KMS-11 (cell line): Measurements from ENCODE around the gene ZRANB2.

Source experiments
- H2AFZ ChIP-seq: fragments of 200-600 bp; sonication (generic); 2 replicates; pipeline ENCODE4 v1.6.1; 2016; ENCODE audit warnings: antibody characterized with exemption, mixed run types, low read depth
- H3K27ac ChIP-seq: fragments of 200-600 bp; sonication (generic); 2 replicates; pipeline ENCODE4 v1.6.1; 2016; ENCODE audit warnings: mild to moderate bottlenecking, mixed run types
- H3K27me3 ChIP-seq: fragments of 200-600 bp; sonication (generic); 2 replicates; pipeline ENCODE4 v1.6.1; 2017; ENCODE audit warnings: mild to moderate bottlenecking, low read depth, mixed run types, moderate library complexity; ENCODE audit not compliant: insufficient read depth
- H3K36me3 ChIP-seq: fragments of 200-600 bp; sonication (generic); 2 replicates; pipeline ENCODE4 v1.6.1; 2017; ENCODE audit warnings: mild to moderate bottlenecking, mixed run types; ENCODE audit not compliant: insufficient read depth
- H3K4me1 ChIP-seq: fragments of 200-600 bp; sonication (generic); 2 replicates; pipeline ENCODE4 v1.6.1; 2016; ENCODE audit warnings: mild to moderate bottlenecking, low read depth, mixed run types; ENCODE audit not compliant: poor library complexity, severe bottlenecking
- H3K4me2 ChIP-seq: fragments of 200-600 bp; sonication (generic); 2 replicates; pipeline ENCODE4 v1.7.0; 2016; ENCODE audit warnings: mild to moderate bottlenecking, mixed run types
- H3K4me3 ChIP-seq: fragments of 200-600 bp; sonication (generic); IDR thresholded peaks from 2 replicates; pipeline ENCODE4 v1.6.1; 2017; ENCODE audit warnings: low read depth, low read length, mixed read lengths; ENCODE audit not compliant: insufficient read depth
- H3K79me2 ChIP-seq: fragments of 200-600 bp; sonication (generic); 2 replicates; pipeline ENCODE4 v1.6.1; 2016; ENCODE audit warnings: low read depth, mixed run types; ENCODE audit not compliant: insufficient read depth
- H3K9ac ChIP-seq: fragments of 200-600 bp; sonication (generic); 2 replicates; pipeline ENCODE4 v1.6.1; 2016; ENCODE audit warnings: mild to moderate bottlenecking, mixed run types
- H4K20me1 ChIP-seq: fragments of 200-600 bp; sonication (generic); 2 replicates; pipeline ENCODE4 v1.6.1; 2016; ENCODE audit warnings: mild to moderate bottlenecking, mixed run types; ENCODE audit not compliant: insufficient read depth
- TF ChIP-seq, protein P1 (sequence below): fragments of 200-600 bp; sonication (generic); conservative IDR thresholded peaks from 2 replicates; pipeline ENCODE4 v1.6.1; 2017; ENCODE audit warnings: low read depth, mild to moderate bottlenecking, antibody characterized with exemption, low read length, moderate library complexity, mixed read lengths

The ZRANB2 gene

DNA sequence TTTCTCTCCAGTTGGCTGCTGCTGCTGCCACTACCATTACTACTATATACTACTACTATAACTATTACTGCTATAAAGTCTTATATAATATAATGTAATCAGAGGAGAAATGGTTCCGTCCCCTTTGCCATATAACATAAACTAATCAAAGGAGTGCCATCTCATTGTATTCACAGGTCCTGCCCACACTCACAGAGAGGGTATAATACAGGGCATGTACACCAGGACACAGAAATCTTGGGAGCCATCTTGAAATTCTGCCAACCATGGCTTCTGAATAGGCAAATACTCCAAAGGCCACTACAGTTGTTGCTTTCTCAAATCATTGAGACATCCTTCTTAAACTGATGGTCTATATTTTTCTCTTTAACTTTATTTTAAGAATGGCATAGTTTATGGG, 6.9 kb upstream of the ZRANB2 start:
- Histone ChIP-seq H3K4me3 (no peak overlapping the region), H3K79me2 (no peaks in the 10 kb centered on the region), H3K27ac (no peak overlapping the region), H4K20me1 (no peaks in the 10 kb centered on the region), H3K4me2 (no peak overlapping the region), H3K36me3 (no peaks in the 10 kb centered on the region), H2AFZ (no peak overlapping the region), H3K4me1 (no peaks in the 10 kb centered on the region), H3K9ac (no peak overlapping the region), H3K27me3 (no peaks in the 10 kb centered on the region)
- TF ChIP-seq, protein P1, sequence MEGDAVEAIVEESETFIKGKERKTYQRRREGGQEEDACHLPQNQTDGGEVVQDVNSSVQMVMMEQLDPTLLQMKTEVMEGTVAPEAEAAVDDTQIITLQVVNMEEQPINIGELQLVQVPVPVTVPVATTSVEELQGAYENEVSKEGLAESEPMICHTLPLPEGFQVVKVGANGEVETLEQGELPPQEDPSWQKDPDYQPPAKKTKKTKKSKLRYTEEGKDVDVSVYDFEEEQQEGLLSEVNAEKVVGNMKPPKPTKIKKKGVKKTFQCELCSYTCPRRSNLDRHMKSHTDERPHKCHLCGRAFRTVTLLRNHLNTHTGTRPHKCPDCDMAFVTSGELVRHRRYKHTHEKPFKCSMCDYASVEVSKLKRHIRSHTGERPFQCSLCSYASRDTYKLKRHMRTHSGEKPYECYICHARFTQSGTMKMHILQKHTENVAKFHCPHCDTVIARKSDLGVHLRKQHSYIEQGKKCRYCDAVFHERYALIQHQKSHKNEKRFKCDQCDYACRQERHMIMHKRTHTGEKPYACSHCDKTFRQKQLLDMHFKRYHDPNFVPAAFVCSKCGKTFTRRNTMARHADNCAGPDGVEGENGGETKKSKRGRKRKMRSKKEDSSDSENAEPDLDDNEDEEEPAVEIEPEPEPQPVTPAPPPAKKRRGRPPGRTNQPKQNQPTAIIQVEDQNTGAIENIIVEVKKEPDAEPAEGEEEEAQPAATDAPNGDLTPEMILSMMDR, result no peak

DNA sequence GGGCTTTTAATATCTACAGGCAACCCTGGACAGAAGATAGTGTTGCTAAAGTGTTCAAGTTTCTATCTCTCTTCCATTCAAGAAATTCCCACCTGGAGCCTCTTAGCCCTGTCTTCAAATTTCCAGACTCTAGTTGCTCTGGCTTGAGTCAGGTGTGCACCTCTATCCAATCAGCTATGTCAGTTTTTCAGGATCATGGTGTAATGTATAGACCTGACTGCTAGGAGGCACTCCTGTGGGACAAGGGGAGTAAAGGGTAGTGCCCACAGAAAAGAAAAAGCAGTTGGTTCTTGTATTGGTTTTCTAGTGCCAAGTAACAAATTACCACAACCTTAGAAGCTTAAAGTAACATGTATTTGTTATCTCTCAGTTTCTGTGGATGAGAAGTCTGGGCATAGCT, 6.2 kb upstream of the ZRANB2 start:
- TF ChIP-seq, protein P1, result no peak
- Histone ChIP-seq H3K9ac (no peak overlapping the region), H4K20me1 (no peaks in the 10 kb centered on the region), H3K79me2 (no peaks in the 10 kb centered on the region), H3K4me1 (no peaks in the 10 kb centered on the region), H3K36me3 (no peaks in the 10 kb centered on the region), H2AFZ (no peak overlapping the region), H3K4me3 (no peak overlapping the region), H3K27ac (no peak overlapping the region), H3K4me2 (no peak overlapping the region), H3K27me3 (no peaks in the 10 kb centered on the region)

- no peaks in the 10 kb centered on the region for H3K4me1 ChIP-seq
- TF ChIP-seq, protein P1, result no peak
Observed at GRCh38 chr1:71086331-71086730, 5.5 kb upstream of the ZRANB2 start.

DNA sequence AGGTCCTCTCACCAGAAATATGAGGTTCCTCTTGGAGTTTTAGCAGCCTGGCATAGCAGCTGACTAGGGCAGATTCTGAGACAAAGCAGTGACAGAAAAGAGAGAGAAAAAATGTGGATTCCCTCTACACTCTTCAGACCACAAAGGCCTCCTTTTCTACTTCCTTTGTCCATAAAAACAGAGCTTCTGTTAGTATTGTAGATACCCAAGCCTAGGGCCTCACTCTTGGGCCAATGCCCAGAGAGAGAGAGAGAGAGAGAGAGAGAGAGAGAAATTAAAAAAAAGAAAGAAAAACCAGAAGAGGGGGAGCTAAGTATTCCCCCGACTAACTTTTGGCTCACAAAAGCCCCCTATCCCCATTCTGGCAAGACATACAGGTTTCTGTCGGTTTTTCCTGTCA, 2.4 kb upstream of the ZRANB2 start:
- H4K20me1 ChIP-seq, result no peaks in the 10 kb centered on the region; the same call in 1 of the 2 replicates
- H3K4me3 ChIP-seq, result no peak overlapping the region
- TF ChIP-seq, protein P1, result no peak
- peaks cover 9% of the 10 kb centered on the region for H3K4me1 ChIP-seq
- no peak overlapping the region for H3K9ac ChIP-seq
- no peak overlapping the region for H3K27ac ChIP-seq
- no peaks in the 10 kb centered on the region for H3K27me3 ChIP-seq
- H3K36me3 ChIP-seq, result no peaks in the 10 kb centered on the region
- peaks cover 25% of the 10 kb centered on the region for H3K79me2 ChIP-seq
- no peak overlapping the region for H3K4me2 ChIP-seq
- no peak overlapping the region for H2AFZ ChIP-seq

More at GRCh38 chr1:71086331-71086730, 5.5 kb upstream of the ZRANB2 start:
- Histone ChIP-seq H3K36me3 (no peaks in the 10 kb centered on the region), H3K27me3 (no peaks in the 10 kb centered on the region), H3K79me2 (no peaks in the 10 kb centered on the region), H3K27ac (no peak overlapping the region), H3K4me3 (no peak overlapping the region), H3K9ac (no peak overlapping the region), H2AFZ (no peak overlapping the region), H4K20me1 (no peaks in the 10 kb centered on the region), H3K4me2 (no peak overlapping the region)

DNA sequence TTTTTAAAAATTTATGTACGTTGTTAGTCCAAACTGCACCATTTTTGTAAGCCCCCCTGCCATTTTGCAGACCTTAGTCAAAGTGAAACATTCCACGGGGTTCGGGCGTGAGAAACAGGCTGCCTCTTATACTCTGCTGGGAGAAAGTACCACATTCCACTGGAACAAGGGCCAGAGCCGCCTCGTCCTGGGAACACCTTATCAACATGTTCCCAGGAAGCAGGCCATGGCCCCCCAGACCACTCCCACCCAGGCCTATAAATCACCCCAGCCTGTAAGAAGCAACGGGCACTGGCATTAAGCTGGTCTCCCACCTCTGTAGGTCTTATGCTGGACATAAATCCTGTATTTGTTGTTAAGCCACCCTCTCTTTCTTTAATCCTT, 854 bp upstream of the ZRANB2 start:
- Histone ChIP-seq H2AFZ (peak overlapping the region; percentile 63), H3K4me1 (peaks cover 9% of the 10 kb centered on the region), H3K36me3 (no peaks in the 10 kb centered on the region), H3K27ac (peak overlapping the region; percentile 67; the same call in 1 of the 2 replicates), H3K79me2 (peaks cover 40% of the 10 kb centered on the region), H3K9ac (peak overlapping the region; percentile 86; the same call in 1 of the 2 replicates), H3K4me3 (no peak overlapping the region), H3K4me2 (peak overlapping the region; percentile 72), H3K27me3 (no peaks in the 10 kb centered on the region), H4K20me1 (no peaks in the 10 kb centered on the region; the same call in 1 of the 2 replicates)
- TF ChIP-seq, protein P1, result no peak
